Caco-2 (cell line): ENCODE results near the gene CIITA. TPM values are rescaled to one million over a fixed set of nuclear protein-coding genes. Genes with fewer than 3 reads are reported as not detected.

Experiments used
- Bru-seq: library from RNA; stranded (reverse); fragments of 400-500 nt; gene quantifications from one replicate; lab custom pipeline; 2021; lab: Mats Ljungman, UMichigan
- BruChase-seq, 2 experiments: library from RNA; stranded (reverse); fragments of 400-500 nt; gene quantifications; one replicate each; lab custom pipeline; 2021; lab: Mats Ljungman, UMichigan
- BruUV-seq: library from RNA; stranded (reverse); fragments of 400-500 nt; replicated peaks from 2 replicates; lab custom pipeline; 2021; lab: Mats Ljungman, UMichigan
- CTCF ChIA-PET: fragments of 300-600 bp; sonication (Branson Sonifier 250); formaldehyde crosslinking; loops from one replicate; lab custom pipeline; 2022; ENCODE audit warnings: antibody characterized with exemption; lab: Charles Lee
- POLR2A ChIA-PET: fragments of 300-600 bp; sonication (Branson Sonifier 250); formaldehyde crosslinking; loops from one replicate; lab custom pipeline; 2022; ENCODE audit warnings: antibody characterized with exemption; lab: Charles Lee
- DNase-seq, 2 experiments: peaks; one replicate each; pipeline versions ENCODE4 v3.0.0 to v3.0.0-alpha.2; 2020 to 2022
- H3K27me3 ChIP-seq: replicated peaks from 2 replicates; pipeline ENCODE4 v1.6.0; 2011; ENCODE audit warnings: low read length; ENCODE audit not compliant: control insufficient read depth, insufficient read depth
- H3K36me3 ChIP-seq: 2 replicates; pipeline ENCODE4 v1.5.1; 2011; ENCODE audit warnings: low read length; ENCODE audit not compliant: control insufficient read depth, insufficient read depth
- H3K4me1 ChIP-seq: fragments of 250-450 bp; sonication (Bioruptor Pico); 2 replicates; pipeline ENCODE4 v1.5.1; 2020; ENCODE audit warnings: mild to moderate bottlenecking
- H3K4me3 ChIP-seq: 2 replicates; pipeline ENCODE4 v1.5.1; 2011; ENCODE audit warnings: low read depth, mild to moderate bottlenecking, control low read depth, low read length
- H3K9me3 ChIP-seq: fragments of 250-450 bp; sonication (Bioruptor Pico); 2 replicates; pipeline ENCODE4 v1.5.1; 2020; ENCODE audit warnings: mild to moderate bottlenecking, moderate library complexity
- H3K27ac Mint-ChIP-seq: one replicate; pipeline ENCODE4 v1.8.0; 2022; ENCODE audit warnings: mixed read lengths; ENCODE audit not compliant: unreplicated experiment
- H3K27me3 Mint-ChIP-seq: one replicate; pipeline ENCODE4 v1.8.0; 2022; ENCODE audit warnings: mixed read lengths; ENCODE audit not compliant: insufficient read depth, unreplicated experiment
- H3K36me3 Mint-ChIP-seq: one replicate; pipeline ENCODE4 v1.8.0; 2022; ENCODE audit warnings: mild to moderate bottlenecking, mixed read lengths; ENCODE audit not compliant: insufficient read depth, unreplicated experiment
- H3K4me1 Mint-ChIP-seq: one replicate; pipeline ENCODE4 v1.8.0; 2022; ENCODE audit warnings: low read depth, mixed read lengths; ENCODE audit not compliant: unreplicated experiment
- H3K4me3 Mint-ChIP-seq: one replicate; pipeline ENCODE4 v1.8.0; 2022; ENCODE audit warnings: mild to moderate bottlenecking, moderate library complexity, mixed read lengths; ENCODE audit not compliant: unreplicated experiment
- H3K9me3 Mint-ChIP-seq: one replicate; pipeline ENCODE4 v1.8.0; 2022; ENCODE audit warnings: mixed read lengths; ENCODE audit not compliant: unreplicated experiment
- intact Hi-C: fragments of 100-400 bp; cut with micrococcal nuclease; formaldehyde crosslinking; loops from one replicate; pipeline ENCODE4 v1.10.0; 2022; ENCODE audit not compliant: unreplicated experiment
- long read RNA-seq: library from polyadenylated mRNA; stranded (forward); transcript quantifications from one replicate; pipeline ENCODE4 v2.0.0, GENCODE V29; 2022
- total RNA-seq: library from RNA; stranded (reverse); gene quantifications from 2 replicates; pipeline ENCODE4 v1.2.3, GENCODE V29; 2022
- TF ChIP-seq, protein P1 (sequence below), 2 experiments: fragments of 200-600 bp in 1 of 2; IDR thresholded peaks; 1 replicate in 1 of 2; 2 replicates in 1 of 2; pipeline versions ENCODE4 v1.5.1 to v1.8.0; 2011 to 2022; ENCODE audit warnings: antibody characterized with exemption in 1 of 2, control low read depth in 1 of 2, inconsistent platforms in 1 of 2, low read depth in 1 of 2, low read length in 1 of 2, mild to moderate bottlenecking in 1 of 2, moderate library complexity in 1 of 2; ENCODE audit not compliant: insufficient read depth in 1 of 2, severe bottlenecking in 1 of 2, unreplicated experiment in 1 of 2

The CIITA gene, protein sequence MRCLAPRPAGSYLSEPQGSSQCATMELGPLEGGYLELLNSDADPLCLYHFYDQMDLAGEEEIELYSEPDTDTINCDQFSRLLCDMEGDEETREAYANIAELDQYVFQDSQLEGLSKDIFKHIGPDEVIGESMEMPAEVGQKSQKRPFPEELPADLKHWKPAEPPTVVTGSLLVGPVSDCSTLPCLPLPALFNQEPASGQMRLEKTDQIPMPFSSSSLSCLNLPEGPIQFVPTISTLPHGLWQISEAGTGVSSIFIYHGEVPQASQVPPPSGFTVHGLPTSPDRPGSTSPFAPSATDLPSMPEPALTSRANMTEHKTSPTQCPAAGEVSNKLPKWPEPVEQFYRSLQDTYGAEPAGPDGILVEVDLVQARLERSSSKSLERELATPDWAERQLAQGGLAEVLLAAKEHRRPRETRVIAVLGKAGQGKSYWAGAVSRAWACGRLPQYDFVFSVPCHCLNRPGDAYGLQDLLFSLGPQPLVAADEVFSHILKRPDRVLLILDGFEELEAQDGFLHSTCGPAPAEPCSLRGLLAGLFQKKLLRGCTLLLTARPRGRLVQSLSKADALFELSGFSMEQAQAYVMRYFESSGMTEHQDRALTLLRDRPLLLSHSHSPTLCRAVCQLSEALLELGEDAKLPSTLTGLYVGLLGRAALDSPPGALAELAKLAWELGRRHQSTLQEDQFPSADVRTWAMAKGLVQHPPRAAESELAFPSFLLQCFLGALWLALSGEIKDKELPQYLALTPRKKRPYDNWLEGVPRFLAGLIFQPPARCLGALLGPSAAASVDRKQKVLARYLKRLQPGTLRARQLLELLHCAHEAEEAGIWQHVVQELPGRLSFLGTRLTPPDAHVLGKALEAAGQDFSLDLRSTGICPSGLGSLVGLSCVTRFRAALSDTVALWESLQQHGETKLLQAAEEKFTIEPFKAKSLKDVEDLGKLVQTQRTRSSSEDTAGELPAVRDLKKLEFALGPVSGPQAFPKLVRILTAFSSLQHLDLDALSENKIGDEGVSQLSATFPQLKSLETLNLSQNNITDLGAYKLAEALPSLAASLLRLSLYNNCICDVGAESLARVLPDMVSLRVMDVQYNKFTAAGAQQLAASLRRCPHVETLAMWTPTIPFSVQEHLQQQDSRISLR
- total RNA-seq (0.27 and 0.37 TPM in 2 replicates), Bru-seq, nascent RNA (percentile 11 among the genes with signal in this experiment), BruChase-seq, experiment 1, labeled RNA remaining after a 2-hour chase (percentile 9 among the genes with signal in this experiment), BruChase-seq, experiment 2, labeled RNA remaining after a 6-hour chase (percentile 11 among the genes with signal in this experiment)
- long read RNA-seq, result 0 reads

DNA sequence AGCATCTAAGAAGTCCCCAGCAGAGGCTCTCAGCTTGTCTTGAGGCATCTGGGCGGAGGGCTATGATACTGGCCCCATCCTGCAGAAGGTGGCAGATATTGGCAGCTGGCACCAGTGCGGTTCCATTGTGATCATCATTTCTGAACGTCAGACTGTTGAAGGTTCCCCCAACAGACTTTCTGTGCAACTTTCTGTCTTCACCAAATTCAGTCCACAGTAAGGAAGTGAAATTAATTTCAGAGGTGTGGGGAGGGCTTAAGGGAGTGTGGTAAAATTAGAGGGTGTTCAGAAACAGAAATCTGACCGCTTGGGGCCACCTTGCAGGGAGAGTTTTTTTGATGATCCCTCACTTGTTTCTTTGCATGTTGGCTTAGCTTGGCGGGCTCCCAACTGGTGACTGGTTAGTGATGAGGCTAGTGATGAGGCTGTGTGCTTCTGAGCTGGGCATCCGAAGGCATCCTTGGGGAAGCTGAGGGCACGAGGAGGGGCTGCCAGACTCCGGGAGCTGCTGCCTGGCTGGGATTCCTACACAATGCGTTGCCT, at the start of gene CIITA:
Gene CIITA, plus strand, starts transcription at position 404 of the 543 bp plus-strand sequence. Its CDS starts 129 bp downstream, at position 533.
- Histone ChIP-seq H3K9me3 (no peaks in the 10 kb centered on the region), H3K4me3 (no peak within 1 kb of the TSS), H3K36me3 (no peaks in the 10 kb centered on the region), H3K27me3 (no peaks in the 10 kb centered on the region), H3K4me1 (0 out of 2 replicates have a peak, but pooled peaks cover 5% of the 10 kb centered on the region)
- Mint-ChIP-seq H3K27ac (no peak within 1 kb of the TSS), H3K9me3 (no peaks in the 10 kb centered on the region), H3K36me3 (no peaks in the 10 kb centered on the region), H3K4me1 (no peaks in the 10 kb centered on the region), H3K4me3 (no peak within 1 kb of the TSS), H3K27me3 (peaks cover 20% of the 10 kb centered on the region)
- TF ChIP-seq, protein P1, sequence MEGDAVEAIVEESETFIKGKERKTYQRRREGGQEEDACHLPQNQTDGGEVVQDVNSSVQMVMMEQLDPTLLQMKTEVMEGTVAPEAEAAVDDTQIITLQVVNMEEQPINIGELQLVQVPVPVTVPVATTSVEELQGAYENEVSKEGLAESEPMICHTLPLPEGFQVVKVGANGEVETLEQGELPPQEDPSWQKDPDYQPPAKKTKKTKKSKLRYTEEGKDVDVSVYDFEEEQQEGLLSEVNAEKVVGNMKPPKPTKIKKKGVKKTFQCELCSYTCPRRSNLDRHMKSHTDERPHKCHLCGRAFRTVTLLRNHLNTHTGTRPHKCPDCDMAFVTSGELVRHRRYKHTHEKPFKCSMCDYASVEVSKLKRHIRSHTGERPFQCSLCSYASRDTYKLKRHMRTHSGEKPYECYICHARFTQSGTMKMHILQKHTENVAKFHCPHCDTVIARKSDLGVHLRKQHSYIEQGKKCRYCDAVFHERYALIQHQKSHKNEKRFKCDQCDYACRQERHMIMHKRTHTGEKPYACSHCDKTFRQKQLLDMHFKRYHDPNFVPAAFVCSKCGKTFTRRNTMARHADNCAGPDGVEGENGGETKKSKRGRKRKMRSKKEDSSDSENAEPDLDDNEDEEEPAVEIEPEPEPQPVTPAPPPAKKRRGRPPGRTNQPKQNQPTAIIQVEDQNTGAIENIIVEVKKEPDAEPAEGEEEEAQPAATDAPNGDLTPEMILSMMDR (IDR thresholded peaks at IDR 0.05; ENCODE audit: insufficient read depth in 1 of 2, low read depth in 1 of 2, low read length in 1 of 2, severe bottlenecking in 1 of 2, unreplicated experiment in 1 of 2), result no peak
- no peak for DNase-seq
- ChIA-PET CTCF (no interaction called here), POLR2A (no interaction called here)
- no TSS peak for BruUV-seq
- intact Hi-C loops, result no loop called here

DNA sequence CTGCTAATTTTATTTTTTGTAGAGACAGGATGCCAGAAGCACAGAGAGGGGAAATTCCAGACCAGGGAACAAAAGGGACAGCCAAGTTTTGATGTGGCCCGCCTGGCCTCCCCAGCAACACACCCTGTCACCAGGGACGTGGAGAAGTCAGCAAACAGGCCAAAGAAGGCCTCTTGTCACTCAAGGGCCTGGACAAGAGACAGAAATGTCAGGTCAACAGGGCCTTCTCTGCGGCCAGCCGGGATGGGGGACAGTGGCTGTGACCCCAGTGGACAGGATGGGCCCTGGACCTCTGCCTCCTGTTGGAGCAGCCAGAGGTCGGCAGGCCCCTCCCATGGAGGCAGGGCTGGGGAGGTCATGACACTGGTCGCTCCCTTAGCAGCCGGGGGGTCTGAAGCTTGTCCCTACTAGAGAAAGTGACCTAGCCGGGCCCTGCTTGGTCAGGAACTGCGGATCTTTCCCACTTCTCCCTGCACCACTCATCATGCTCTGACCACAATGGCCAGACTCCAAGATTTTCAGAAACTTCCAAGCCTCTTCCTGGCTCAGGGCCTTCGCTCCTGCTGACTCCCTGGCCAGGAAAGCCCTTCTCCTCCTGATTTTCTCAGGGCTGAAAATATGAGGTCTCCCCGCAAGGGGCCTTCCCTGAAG, 49.2 kb upstream of the CIITA start:
- no peak overlapping the region for H3K4me3 Mint-ChIP-seq
- H3K4me1 ChIP-seq, result no peaks in the 10 kb centered on the region
- no peaks in the 10 kb centered on the region for H3K36me3 ChIP-seq
- H3K9me3 ChIP-seq, result no peaks in the 10 kb centered on the region
- H3K36me3 Mint-ChIP-seq, result no peaks in the 10 kb centered on the region
- TF ChIP-seq, protein P1 (IDR thresholded peaks at IDR 0.05; ENCODE audit: insufficient read depth in 1 of 2, low read depth in 1 of 2, low read length in 1 of 2, severe bottlenecking in 1 of 2, unreplicated experiment in 1 of 2), result no peak
- H3K4me1 Mint-ChIP-seq, result no peaks in the 10 kb centered on the region
- intact Hi-C loops, result no loop called here
- no peak overlapping the region for H3K4me3 ChIP-seq
- no peaks in the 10 kb centered on the region for H3K27me3 ChIP-seq
- H3K9me3 Mint-ChIP-seq, result no peaks in the 10 kb centered on the region
- CTCF ChIA-PET, result no interaction called here
- POLR2A ChIA-PET, result no interaction called here
- no peak overlapping the region for H3K27ac Mint-ChIP-seq
- DNase-seq, result no peak
- no TSS peak for BruUV-seq
- no peaks in the 10 kb centered on the region for H3K27me3 Mint-ChIP-seq
